Measurements from ENCODE around the gene MMEL1.

- TF ChIP-seq CTCF (IDR thresholded peaks at IDR 0.05; ENCODE audit: insufficient read depth, low read length) (no peak), POLR2AphosphoS5 (IDR thresholded peaks at IDR 0.05; ENCODE audit: low read depth) (no peak)
Measured at GRCh38 chr1:2578758-2579118, 54.1 kb downstream of the MMEL1 start.
